ENCODE data around the gene MRLN. TPM values are rescaled to one million over a fixed set of nuclear protein-coding genes. Genes with fewer than 3 reads are reported as not detected.

MRLN gene
- total and polyA plus RNA-seq, 2 of the 4 experiments (the other 2 are of a cell fraction): not detected

DNA sequence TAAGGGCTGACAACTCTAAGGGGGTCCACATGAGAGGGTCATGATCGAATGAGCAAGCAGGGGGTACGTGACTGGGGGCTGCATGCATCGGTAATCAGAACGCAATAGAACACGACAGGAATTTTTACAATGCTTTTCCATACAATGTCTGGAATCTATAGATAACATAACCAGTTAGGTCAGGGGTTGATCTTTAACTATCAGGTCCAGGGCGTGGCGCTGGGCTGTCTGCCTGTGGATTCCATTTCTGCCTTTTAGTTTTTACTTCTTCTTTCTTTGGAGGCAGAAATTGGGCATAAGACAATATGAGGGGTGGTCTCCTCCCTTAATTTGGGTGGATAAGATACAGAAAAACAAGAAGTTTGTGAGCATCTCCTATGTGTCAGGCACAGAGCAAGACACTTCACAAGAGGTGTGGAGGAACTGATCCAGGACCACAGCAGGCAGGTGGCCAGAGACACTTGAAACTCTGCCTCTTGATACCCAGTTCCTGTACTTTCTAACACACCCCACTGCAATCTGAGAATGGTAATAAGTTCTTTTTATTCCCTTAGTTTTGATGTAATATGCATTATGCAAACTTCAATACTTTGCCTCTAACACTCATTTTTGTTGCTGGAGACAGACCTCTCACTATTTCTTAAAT, 18.0 kb upstream of the MRLN start:
- no peaks in the 10 kb centered on the region for H3K27me3 ChIP-seq (ENCODE audit: control insufficient read depth, insufficient read depth, low read length)
- no peak overlapping the region for H3K9ac ChIP-seq (ENCODE audit: low read depth, low read length)
- no peak overlapping the region for H2AFZ ChIP-seq (replicated peaks; ENCODE audit: low read length, poor library complexity)
- ATAC-seq (ENCODE audit: low read depth): no peak
- no peak overlapping the region for H3K23ac ChIP-seq (ENCODE audit: low read depth, low read length)
- BruUV-seq (replicated peaks): no TSS peak
- TF ChIP-seq CHD1 (IDR thresholded peaks at IDR 0.05; ENCODE audit: low read depth, low read length) (no peak), POLR2A (IDR thresholded peaks at IDR 0.05; ENCODE audit: low read depth, low read length) (no peak), FOS (IDR thresholded peaks at IDR 0.05; ENCODE audit: low read depth, low read length) (no peak), SMC3 (IDR thresholded peaks at IDR 0.05; ENCODE audit: low read depth, low read length) (no peak), RFX5 (IDR thresholded peaks at IDR 0.05; ENCODE audit: low read depth, low read length) (no peak), BHLHE40 (IDR thresholded peaks at IDR 0.05; ENCODE audit: low read depth, low read length) (no peak), RCOR1 (IDR thresholded peaks at IDR 0.05; ENCODE audit: insufficient replicate concordance, low read length) (no peak), CEBPB (IDR thresholded peaks at IDR 0.05; ENCODE audit: low read depth, low read length) (no peak), NFE2L2 (IDR thresholded peaks at IDR 0.05; ENCODE audit: low read depth, low read length) (no peak), MAFK (IDR thresholded peaks at IDR 0.05; ENCODE audit: low read depth, low read length) (no peak), RAD21 (IDR thresholded peaks at IDR 0.05; ENCODE audit: low read length) (no peak), MAZ (IDR thresholded peaks at IDR 0.05; ENCODE audit: borderline replicate concordance, low read depth, low read length) (no peak), MXI1 (IDR thresholded peaks at IDR 0.05; ENCODE audit: borderline replicate concordance, low read depth, low read length) (no peak)
- TF ChIP-seq, protein P1, sequence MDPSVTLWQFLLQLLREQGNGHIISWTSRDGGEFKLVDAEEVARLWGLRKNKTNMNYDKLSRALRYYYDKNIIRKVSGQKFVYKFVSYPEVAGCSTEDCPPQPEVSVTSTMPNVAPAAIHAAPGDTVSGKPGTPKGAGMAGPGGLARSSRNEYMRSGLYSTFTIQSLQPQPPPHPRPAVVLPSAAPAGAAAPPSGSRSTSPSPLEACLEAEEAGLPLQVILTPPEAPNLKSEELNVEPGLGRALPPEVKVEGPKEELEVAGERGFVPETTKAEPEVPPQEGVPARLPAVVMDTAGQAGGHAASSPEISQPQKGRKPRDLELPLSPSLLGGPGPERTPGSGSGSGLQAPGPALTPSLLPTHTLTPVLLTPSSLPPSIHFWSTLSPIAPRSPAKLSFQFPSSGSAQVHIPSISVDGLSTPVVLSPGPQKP (IDR thresholded peaks at IDR 0.05; ENCODE audit: borderline replicate concordance, low read depth, low read length): no peak
- TF ChIP-seq, protein P2, sequence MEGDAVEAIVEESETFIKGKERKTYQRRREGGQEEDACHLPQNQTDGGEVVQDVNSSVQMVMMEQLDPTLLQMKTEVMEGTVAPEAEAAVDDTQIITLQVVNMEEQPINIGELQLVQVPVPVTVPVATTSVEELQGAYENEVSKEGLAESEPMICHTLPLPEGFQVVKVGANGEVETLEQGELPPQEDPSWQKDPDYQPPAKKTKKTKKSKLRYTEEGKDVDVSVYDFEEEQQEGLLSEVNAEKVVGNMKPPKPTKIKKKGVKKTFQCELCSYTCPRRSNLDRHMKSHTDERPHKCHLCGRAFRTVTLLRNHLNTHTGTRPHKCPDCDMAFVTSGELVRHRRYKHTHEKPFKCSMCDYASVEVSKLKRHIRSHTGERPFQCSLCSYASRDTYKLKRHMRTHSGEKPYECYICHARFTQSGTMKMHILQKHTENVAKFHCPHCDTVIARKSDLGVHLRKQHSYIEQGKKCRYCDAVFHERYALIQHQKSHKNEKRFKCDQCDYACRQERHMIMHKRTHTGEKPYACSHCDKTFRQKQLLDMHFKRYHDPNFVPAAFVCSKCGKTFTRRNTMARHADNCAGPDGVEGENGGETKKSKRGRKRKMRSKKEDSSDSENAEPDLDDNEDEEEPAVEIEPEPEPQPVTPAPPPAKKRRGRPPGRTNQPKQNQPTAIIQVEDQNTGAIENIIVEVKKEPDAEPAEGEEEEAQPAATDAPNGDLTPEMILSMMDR (conservative IDR thresholded peaks at IDR 0.05; ENCODE audit: low read depth, low read length): no peak
- TF ChIP-seq, protein P3, sequence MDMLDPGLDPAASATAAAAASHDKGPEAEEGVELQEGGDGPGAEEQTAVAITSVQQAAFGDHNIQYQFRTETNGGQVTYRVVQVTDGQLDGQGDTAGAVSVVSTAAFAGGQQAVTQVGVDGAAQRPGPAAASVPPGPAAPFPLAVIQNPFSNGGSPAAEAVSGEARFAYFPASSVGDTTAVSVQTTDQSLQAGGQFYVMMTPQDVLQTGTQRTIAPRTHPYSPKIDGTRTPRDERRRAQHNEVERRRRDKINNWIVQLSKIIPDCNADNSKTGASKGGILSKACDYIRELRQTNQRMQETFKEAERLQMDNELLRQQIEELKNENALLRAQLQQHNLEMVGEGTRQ (IDR thresholded peaks at IDR 0.05; ENCODE audit: low read depth, low read length): no peak
- WGBS, 2 experiments (ENCODE audit: extremely low coverage in 2 of 2, insufficient read length in 1 of 2): no CpG with 5 or more reads among the region's 7 CpGs
- ChIA-PET POLR2A (ENCODE audit: unreplicated experiment) (no interaction called here), CTCF (no interaction called here)
- no peaks in the 10 kb centered on the region for H3K9me3 ChIP-seq (ENCODE audit: control insufficient read depth, insufficient read depth, low read length)
- in situ Hi-C loops (cut with MboI; ENCODE audit: low sequenced_read_pairs): no loop called here
- no peaks in the 10 kb centered on the region for H3K36me3 ChIP-seq (ENCODE audit: control insufficient read depth, insufficient read depth, low read length)
- H3K9me1 ChIP-seq (ENCODE audit: insufficient read depth, low read length): no peaks in the 10 kb centered on the region
- no peak overlapping the region for H3K56ac ChIP-seq (ENCODE audit: extremely low read depth, insufficient read depth, low read length)
- H3K18ac ChIP-seq (ENCODE audit: low read depth, low read length): no peak overlapping the region
- no peak overlapping the region for H4K5ac ChIP-seq (ENCODE audit: low read depth, low read length)
- intact Hi-C loops (cut with micrococcal nuclease): no loop called here
- H3K4ac ChIP-seq (ENCODE audit: low read depth, low read length): no peak overlapping the region
- H4K20me1 ChIP-seq (ENCODE audit: insufficient read depth, low read length): no peaks in the 10 kb centered on the region
- no peak overlapping the region for H3K14ac ChIP-seq (replicated peaks; ENCODE audit: low read depth, low read length)
- H2BK5ac ChIP-seq (ENCODE audit: low read depth, low read length, poor library complexity, severe bottlenecking): no peak overlapping the region
- H2AK5ac ChIP-seq (ENCODE audit: low read depth, low read length): no peak overlapping the region
- H3K4me2 ChIP-seq (ENCODE audit: low read depth, low read length): no peak overlapping the region
- dilution Hi-C loops (cut with HindIII; ENCODE audit: low sequenced_read_pairs, unreplicated experiment): no loop called here
- no peak for DNase-seq
- no peaks in the 10 kb centered on the region for H3K4me1 ChIP-seq (ENCODE audit: control insufficient read depth, insufficient read depth, low read length)
- H3K27ac ChIP-seq (ENCODE audit: insufficient read depth, low read length): no peak overlapping the region
- H2BK20ac ChIP-seq (ENCODE audit: low read depth, low read length): no peak overlapping the region
- no peak overlapping the region for H4K8ac ChIP-seq (ENCODE audit: low read depth in 2 of 2, low read length in 2 of 2)
- H3K4me3 ChIP-seq (ENCODE audit: insufficient read depth, low read depth, low read length): no peak overlapping the region
- no peaks in the 10 kb centered on the region for H3K79me1 ChIP-seq (ENCODE audit: low read depth in 1 of 2, low read length in 2 of 2)
- H4K91ac ChIP-seq (ENCODE audit: insufficient read depth, low read depth, low read length): no peak overlapping the region
- H2BK120ac ChIP-seq (ENCODE audit: low read depth, low read length): no peak overlapping the region
- no peak overlapping the region for H2BK15ac ChIP-seq (ENCODE audit: low read depth, low read length)
- no peak overlapping the region for H2AK9ac ChIP-seq (replicated peaks; ENCODE audit: low read depth, low read length, poor library complexity)
